Stimulated activated CD8-positive, alpha-beta memory T cell treated with anti-CD3 and anti-CD28 coated beads, Interleukin-7, amount 100 ng/mL, for 1 hour (primary cell): ENCODE measurements around the gene RNF8.
"Not testable (repeated sequence)": the region's sequence is repeated elsewhere in the genome, so short reads cannot be mapped to it uniquely, and the experiment has no call there.

ENCODE experiments used
- DNase-seq, 2 donors: peaks; one replicate each; pipeline ENCODE4 v3.0.0-alpha.2; 2020; ENCODE audit warnings: low read depth in 2 of 2

The RNF8 gene

GRCh38 chr6:37399131-37399530, 45.3 kb downstream of the RNF8 start:
- no peak for DNase-seq

- no peak for DNase-seq
Measured at GRCh38 chr6:37399795-37400490, 46.2 kb downstream of the RNF8 start.

GRCh38 chr6:37401658-37402057, 47.9 kb downstream of the RNF8 start:
- not testable (repeated sequence) for DNase-seq

GRCh38 chr6:37406726-37407341, 53.1 kb downstream of the RNF8 start:
- DNase-seq: no peak

- DNase-seq: no peak
Measured at GRCh38 chr6:37407948-37408347, 54.2 kb downstream of the RNF8 start.

- DNase-seq: no peak
Measured at GRCh38 chr6:37409501-37409900, 55.7 kb downstream of the RNF8 start.

- no peak for DNase-seq
Measured at GRCh38 chr6:37417393-37417792, 63.6 kb downstream of the RNF8 start.

- no peak for DNase-seq
Measured at GRCh38 chr6:37418722-37419121, 64.9 kb downstream of the RNF8 start.

- DNase-seq: no peak
Measured at GRCh38 chr6:37426058-37426944, 72.5 kb downstream of the RNF8 start.

- no peak for DNase-seq
Measured at GRCh38 chr6:37426945-37427510, 73.2 kb downstream of the RNF8 start.

GRCh38 chr6:37429352-37429750, 75.6 kb downstream of the RNF8 start:
- no peak for DNase-seq

- no peak for DNase-seq
Measured at GRCh38 chr6:37432590-37432915, 78.8 kb downstream of the RNF8 start.

- peak; percentile 94 to 96 for DNase-seq
Measured at GRCh38 chr6:37432916-37433656, 79.3 kb downstream of the RNF8 start, which contains the start of gene CMTR1. CMTR1 (plus strand) TSS chr6:37433221; CDS start chr6:37435630, 2,409 bp downstream.

GRCh38 chr6:37433657-37434271, 80.0 kb downstream of the RNF8 start:
- DNase-seq: peak; percentile 2 to 6

- DNase-seq: no peak
Measured at GRCh38 chr6:37435373-37435772, 81.6 kb downstream of the RNF8 start.

GRCh38 chr6:37435816-37436215, 82.0 kb downstream of the RNF8 start:
- no peak for DNase-seq

- no peak for DNase-seq
Measured at GRCh38 chr6:37438930-37439329, 85.1 kb downstream of the RNF8 start.

GRCh38 chr6:37441651-37442050, 87.9 kb downstream of the RNF8 start:
- DNase-seq: no peak

- no peak for DNase-seq
Measured at GRCh38 chr6:37442416-37443215, 88.8 kb downstream of the RNF8 start.

- DNase-seq: not testable (repeated sequence)
Measured at GRCh38 chr6:37443216-37443542, 89.4 kb downstream of the RNF8 start.
